ENCODE results near the gene SLC1A1. TPM values are rescaled to one million over a fixed set of nuclear protein-coding genes. Genes with fewer than 3 reads are reported as not detected.
"Not testable (repeated sequence)": the region's sequence is repeated elsewhere in the genome, so short reads cannot be mapped to it uniquely, and the experiment has no call there.

The SLC1A1 gene
- total and polyA plus RNA-seq, 4 donors = 0.33 to 86.0 (median 33.2) TPM

GRCh38 chr9:4531355-4531754 is 41.1 kb downstream of the SLC1A1 start:
- peaks cover 0 to 12% (median 3%) of the 10 kb centered on the region in 4 donors for H3K36me3 ChIP-seq (ENCODE audit: control insufficient read depth in 4 of 4, insufficient read depth in 3 of 4, low read depth in 1 of 4, low read length in 3 of 4)
- H3K4me3 ChIP-seq (ENCODE audit: low read depth in 1 of 3, low read length in 3 of 3); H3K9ac ChIP-seq (ENCODE audit: low read depth in 1 of 2, low read length in 2 of 2); H3K4me1 ChIP-seq (ENCODE audit: control insufficient read depth in 4 of 4, insufficient read depth in 4 of 4, low read length in 3 of 4); DNase-seq (ENCODE audit: low spot score); H3K27ac ChIP-seq (ENCODE audit: low read depth in 1 of 2, low read length in 2 of 2); H3K27me3 ChIP-seq (ENCODE audit: control insufficient read depth in 4 of 4, insufficient read depth in 4 of 4, low read length in 3 of 4); H3K9me3 ChIP-seq (ENCODE audit: control insufficient read depth in 4 of 4, low read length in 3 of 4): not testable (repeated sequence)
- WGBS = 81% methylated on average over 8 of the region's 8 CpGs

- WGBS = 79% methylated on average over 1 of the region's 2 CpGs
- H3K4me1 ChIP-seq (ENCODE audit: control insufficient read depth in 4 of 4, insufficient read depth in 4 of 4, low read length in 3 of 4); DNase-seq (ENCODE audit: low spot score); H3K9me3 ChIP-seq (ENCODE audit: control insufficient read depth in 4 of 4, low read length in 3 of 4); H3K36me3 ChIP-seq (ENCODE audit: control insufficient read depth in 4 of 4, insufficient read depth in 3 of 4, low read depth in 1 of 4, low read length in 3 of 4); H3K27me3 ChIP-seq (ENCODE audit: control insufficient read depth in 4 of 4, insufficient read depth in 4 of 4, low read length in 3 of 4); H3K9ac ChIP-seq (ENCODE audit: low read depth in 1 of 2, low read length in 2 of 2); H3K4me3 ChIP-seq (ENCODE audit: low read depth in 1 of 3, low read length in 3 of 3); H3K27ac ChIP-seq (ENCODE audit: low read depth in 1 of 2, low read length in 2 of 2): not testable (repeated sequence)
Observed at GRCh38 chr9:4533881-4534280, 43.6 kb downstream of the SLC1A1 start.

GRCh38 chr9:4536196-4536595 is 45.9 kb downstream of the SLC1A1 start:
- 71% methylated on average over 1 of the region's 1 CpG for WGBS
- DNase-seq (ENCODE audit: low spot score); H3K36me3 ChIP-seq (ENCODE audit: control insufficient read depth in 4 of 4, insufficient read depth in 3 of 4, low read depth in 1 of 4, low read length in 3 of 4); H3K27me3 ChIP-seq (ENCODE audit: control insufficient read depth in 4 of 4, insufficient read depth in 4 of 4, low read length in 3 of 4); H3K9me3 ChIP-seq (ENCODE audit: control insufficient read depth in 4 of 4, low read length in 3 of 4); H3K9ac ChIP-seq (ENCODE audit: low read depth in 1 of 2, low read length in 2 of 2); H3K4me3 ChIP-seq (ENCODE audit: low read depth in 1 of 3, low read length in 3 of 3); H3K27ac ChIP-seq (ENCODE audit: low read depth in 1 of 2, low read length in 2 of 2): not testable (repeated sequence)
- H3K4me1 ChIP-seq (ENCODE audit: control insufficient read depth in 4 of 4, insufficient read depth in 4 of 4, low read length in 3 of 4) = peaks cover 0 to 14% (median 9%) of the 10 kb centered on the region in 4 donors

GRCh38 chr9:4537581-4537980 is 47.3 kb downstream of the SLC1A1 start:
- WGBS = 92% methylated on average over 1 of the region's 1 CpG
- no peak for DNase-seq (ENCODE audit: low spot score)
- no peak overlapping the region for H3K9ac ChIP-seq (ENCODE audit: low read depth in 1 of 2, low read length in 2 of 2)
- H3K36me3 ChIP-seq (ENCODE audit: control insufficient read depth in 4 of 4, insufficient read depth in 3 of 4, low read depth in 1 of 4, low read length in 3 of 4) = no peaks in the 10 kb centered on the region
- TF ChIP-seq CTCF (IDR thresholded peaks at IDR 0.05; ENCODE audit: low read depth, low read length, missing input control) (no peak), FOXA1 (IDR thresholded peaks at IDR 0.05) (no peak), EGR1 (IDR thresholded peaks at IDR 0.05; ENCODE audit: low read depth in 2 of 2) (no peak), JUND (IDR thresholded peaks at IDR 0.05) (no peak), HNF4A (conservative IDR thresholded peaks at IDR 0.05) (no peak), FOXA2 (IDR thresholded peaks at IDR 0.05) (no peak), YY1 (IDR thresholded peaks at IDR 0.05) (no peak), NR2F2 (IDR thresholded peaks at IDR 0.05) (no peak), ATF3 (IDR thresholded peaks at IDR 0.05) (no peak), REST (IDR thresholded peaks at IDR 0.05) (no peak), RXRA (IDR thresholded peaks at IDR 0.05) (no peak), GABPA (IDR thresholded peaks at IDR 0.05 in 1 of 2, conservative IDR thresholded peaks at IDR 0.05 in 1 of 2) (no peak), SP1 (IDR thresholded peaks at IDR 0.05) (no peak), MAX (IDR thresholded peaks at IDR 0.05) (no peak), TAF1 (conservative IDR thresholded peaks at IDR 0.05) (no peak)
- H3K27me3 ChIP-seq (ENCODE audit: control insufficient read depth in 4 of 4, insufficient read depth in 4 of 4, low read length in 3 of 4) = no peaks in the 10 kb centered on the region
- no peak overlapping the region for H3K27ac ChIP-seq (ENCODE audit: low read depth in 1 of 2, low read length in 2 of 2)
- H3K9me3 ChIP-seq (ENCODE audit: control insufficient read depth in 4 of 4, low read length in 3 of 4) = no peaks in the 10 kb centered on the region
- peaks cover 0 to 20% (median 13%) of the 10 kb centered on the region in 4 donors for H3K4me1 ChIP-seq (ENCODE audit: control insufficient read depth in 4 of 4, insufficient read depth in 4 of 4, low read length in 3 of 4)
- H3K4me3 ChIP-seq (ENCODE audit: low read depth in 1 of 3, low read length in 3 of 3) = no peak overlapping the region
